SK-N-SH treated with all-trans-retinoic acid at 6 μM for 48 hours (cell line): ENCODE results near the gene CEBPB.
A peak's percentile ranks its signal among the peaks of the same experiment; 100 is the strongest.

Experiments used
- ATAC-seq: fragments of 200-7000 bp; cut with Tn5 transposase; 3 replicates; pipeline ENCODE4 v1.9.1; 2020; ENCODE audit warnings: mild to moderate bottlenecking, moderate library complexity
- ARNTL ChIP-seq: fragments of 450-650 bp; formaldehyde crosslinking; IDR thresholded peaks from 2 replicates; pipeline ENCODE4 v1.5.0; 2020; ENCODE audit warnings: low read depth, mild to moderate bottlenecking, moderate library complexity, borderline replicate concordance
- BACH2 ChIP-seq: fragments of 250-450 bp; sonication (Bioruptor Pico); IDR thresholded peaks from 2 replicates; pipeline ENCODE4 v1.9.0; 2021; ENCODE audit warnings: mild to moderate bottlenecking, borderline replicate concordance
- CSDC2 ChIP-seq: fragments of 250-450 bp; sonication (Bioruptor Pico); IDR thresholded peaks from 2 replicates; pipeline ENCODE4 v1.5.0; 2020; ENCODE audit warnings: mild to moderate bottlenecking, moderate library complexity
- ESRRG ChIP-seq: fragments of 250-450 bp; sonication (Bioruptor Pico); IDR thresholded peaks from 2 replicates; pipeline ENCODE4 v1.6.1; 2021; ENCODE audit warnings: mild to moderate bottlenecking
- GLIS3 ChIP-seq: fragments of 250-450 bp; sonication (Bioruptor Pico); IDR thresholded peaks from 2 replicates; pipeline ENCODE4 v1.5.0; 2020; ENCODE audit warnings: mild to moderate bottlenecking, moderate library complexity
- OSR1 ChIP-seq: fragments of 250-450 bp; sonication (Bioruptor Pico); IDR thresholded peaks from 2 replicates; pipeline ENCODE4 v1.8.0; 2022; ENCODE audit warnings: moderate library complexity, mild to moderate bottlenecking, inconsistent platforms
- PPARA ChIP-seq: fragments of 250-450 bp; sonication (Bioruptor Pico); IDR thresholded peaks from 2 replicates; pipeline ENCODE4 v1.5.0; 2020; ENCODE audit warnings: mild to moderate bottlenecking, borderline replicate concordance
- SNAI2 ChIP-seq: fragments of 250-450 bp; sonication (Bioruptor Pico); IDR thresholded peaks from 2 replicates; pipeline ENCODE4 v1.5.0; 2020; ENCODE audit warnings: mild to moderate bottlenecking, moderate library complexity
- TCF4 ChIP-seq: fragments of 250-450 bp; sonication (Bioruptor Pico); IDR thresholded peaks from 2 replicates; pipeline ENCODE4 v1.8.0; 2021; ENCODE audit warnings: mild to moderate bottlenecking, moderate library complexity, borderline replicate concordance
- ZC3H10 ChIP-seq: fragments of 250-450 bp; sonication (Bioruptor Pico); IDR thresholded peaks from 2 replicates; pipeline ENCODE4 v1.5.1; 2021; ENCODE audit warnings: mild to moderate bottlenecking, moderate library complexity
- ZFP3 ChIP-seq: fragments of 250-450 bp; sonication (Bioruptor Pico); IDR thresholded peaks from 2 replicates; pipeline ENCODE4 v1.5.0; 2020; ENCODE audit warnings: mild to moderate bottlenecking, moderate library complexity
- ZFP30 ChIP-seq: fragments of 450-650 bp; formaldehyde crosslinking; IDR thresholded peaks from 2 replicates; pipeline ENCODE4 v1.5.0; 2022; ENCODE audit warnings: mild to moderate bottlenecking, moderate library complexity
- ZNF565 ChIP-seq: fragments of 450-650 bp; formaldehyde crosslinking; conservative IDR thresholded peaks from 2 replicates; pipeline ENCODE4 v1.5.0; 2020; ENCODE audit warnings: low read depth, mild to moderate bottlenecking, moderate library complexity
- TF ChIP-seq, protein P1 (sequence below): fragments of 250-450 bp; sonication (Bioruptor Pico); IDR thresholded peaks from 2 replicates; pipeline ENCODE4 v1.8.0; 2021; ENCODE audit warnings: low read depth, mild to moderate bottlenecking, moderate library complexity, borderline replicate concordance
- TF ChIP-seq, protein P2 (sequence below): fragments of 250-450 bp; sonication (Bioruptor Pico); IDR thresholded peaks from 2 replicates; pipeline ENCODE4 v1.5.1; 2021; ENCODE audit warnings: mild to moderate bottlenecking, moderate library complexity
- TF ChIP-seq, protein P3 (sequence below): fragments of 250-450 bp; sonication (Bioruptor Pico); IDR thresholded peaks from 2 replicates; pipeline ENCODE4 v1.8.0; 2020; ENCODE audit warnings: mild to moderate bottlenecking, moderate library complexity, borderline replicate concordance
- TF ChIP-seq, protein P4 (sequence below): fragments of 250-450 bp; sonication (Bioruptor Pico); IDR thresholded peaks from 2 replicates; pipeline ENCODE4 v1.5.0; 2020; ENCODE audit warnings: mild to moderate bottlenecking, moderate library complexity

Gene CEBPB

DNA sequence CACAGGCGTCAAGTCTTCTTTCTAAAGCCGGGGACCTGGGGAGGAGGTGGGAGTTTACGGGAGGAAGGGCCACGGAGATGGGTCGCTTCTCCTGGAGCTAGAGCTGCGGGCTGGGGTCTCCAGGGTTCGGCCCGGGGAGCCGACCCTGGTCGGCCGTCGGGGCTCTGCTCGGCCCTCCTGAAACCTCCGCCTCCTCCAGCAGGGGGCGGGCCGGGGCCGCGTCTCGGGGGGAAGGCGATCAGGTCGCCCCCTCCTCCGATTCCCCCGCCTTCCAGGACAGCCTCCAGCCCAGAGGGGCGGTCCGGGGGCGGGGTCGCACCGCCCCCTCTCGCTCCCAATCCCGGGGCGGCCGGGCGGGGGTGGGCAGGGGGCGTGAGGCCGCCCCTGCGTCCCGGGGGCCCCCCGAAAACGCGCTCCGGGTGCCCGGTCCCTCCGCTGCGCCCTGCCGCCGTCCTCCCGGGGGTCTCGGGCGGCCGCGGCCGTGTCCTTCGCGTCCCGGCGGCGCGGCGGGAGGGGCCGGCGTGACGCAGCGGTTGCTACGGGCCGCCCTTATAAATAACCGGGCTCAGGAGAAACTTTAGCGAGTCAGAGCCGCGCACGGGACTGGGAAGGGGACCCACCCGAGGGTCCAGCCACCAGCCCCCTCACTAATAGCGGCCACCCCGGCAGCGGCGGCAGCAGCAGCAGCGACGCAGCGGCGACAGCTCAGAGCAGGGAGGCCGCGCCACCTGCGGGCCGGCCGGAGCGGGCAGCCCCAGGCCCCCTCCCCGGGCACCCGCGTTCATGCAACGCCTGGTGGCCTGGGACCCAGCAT is at the start of gene CEBPB:
Gene CEBPB, plus strand, starts transcription at position 580 of the 814 bp plus-strand sequence. Its CDS starts 204 bp downstream, at position 784.
- TF ChIP-seq ZNF565 (CRISPR knock-in tag) (no peak), BACH2 (no peak), ZFP3 (CRISPR knock-in tag) (no peak), GLIS3 (no peak)
- TF ChIP-seq, protein P1, sequence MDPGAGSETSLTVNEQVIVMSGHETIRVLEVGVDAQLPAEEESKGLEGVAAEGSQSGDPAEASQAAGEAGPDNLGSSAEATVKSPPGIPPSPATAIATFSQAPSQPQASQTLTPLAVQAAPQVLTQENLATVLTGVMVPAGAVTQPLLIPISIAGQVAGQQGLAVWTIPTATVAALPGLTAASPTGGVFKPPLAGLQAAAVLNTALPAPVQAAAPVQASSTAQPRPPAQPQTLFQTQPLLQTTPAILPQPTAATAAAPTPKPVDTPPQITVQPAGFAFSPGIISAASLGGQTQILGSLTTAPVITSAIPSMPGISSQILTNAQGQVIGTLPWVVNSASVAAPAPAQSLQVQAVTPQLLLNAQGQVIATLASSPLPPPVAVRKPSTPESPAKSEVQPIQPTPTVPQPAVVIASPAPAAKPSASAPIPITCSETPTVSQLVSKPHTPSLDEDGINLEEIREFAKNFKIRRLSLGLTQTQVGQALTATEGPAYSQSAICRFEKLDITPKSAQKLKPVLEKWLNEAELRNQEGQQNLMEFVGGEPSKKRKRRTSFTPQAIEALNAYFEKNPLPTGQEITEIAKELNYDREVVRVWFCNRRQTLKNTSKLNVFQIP (CRISPR knock-in tag) = no peak
- TF ChIP-seq, protein P2, sequence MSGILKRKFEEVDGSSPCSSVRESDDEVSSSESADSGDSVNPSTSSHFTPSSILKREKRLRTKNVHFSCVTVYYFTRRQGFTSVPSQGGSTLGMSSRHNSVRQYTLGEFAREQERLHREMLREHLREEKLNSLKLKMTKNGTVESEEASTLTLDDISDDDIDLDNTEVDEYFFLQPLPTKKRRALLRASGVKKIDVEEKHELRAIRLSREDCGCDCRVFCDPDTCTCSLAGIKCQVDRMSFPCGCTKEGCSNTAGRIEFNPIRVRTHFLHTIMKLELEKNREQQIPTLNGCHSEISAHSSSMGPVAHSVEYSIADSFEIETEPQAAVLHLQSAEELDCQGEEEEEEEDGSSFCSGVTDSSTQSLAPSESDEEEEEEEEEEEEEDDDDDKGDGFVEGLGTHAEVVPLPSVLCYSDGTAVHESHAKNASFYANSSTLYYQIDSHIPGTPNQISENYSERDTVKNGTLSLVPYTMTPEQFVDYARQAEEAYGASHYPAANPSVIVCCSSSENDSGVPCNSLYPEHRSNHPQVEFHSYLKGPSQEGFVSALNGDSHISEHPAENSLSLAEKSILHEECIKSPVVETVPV (CRISPR knock-in tag) = no peak
- ATAC-seq = peak; percentile 67

DNA sequence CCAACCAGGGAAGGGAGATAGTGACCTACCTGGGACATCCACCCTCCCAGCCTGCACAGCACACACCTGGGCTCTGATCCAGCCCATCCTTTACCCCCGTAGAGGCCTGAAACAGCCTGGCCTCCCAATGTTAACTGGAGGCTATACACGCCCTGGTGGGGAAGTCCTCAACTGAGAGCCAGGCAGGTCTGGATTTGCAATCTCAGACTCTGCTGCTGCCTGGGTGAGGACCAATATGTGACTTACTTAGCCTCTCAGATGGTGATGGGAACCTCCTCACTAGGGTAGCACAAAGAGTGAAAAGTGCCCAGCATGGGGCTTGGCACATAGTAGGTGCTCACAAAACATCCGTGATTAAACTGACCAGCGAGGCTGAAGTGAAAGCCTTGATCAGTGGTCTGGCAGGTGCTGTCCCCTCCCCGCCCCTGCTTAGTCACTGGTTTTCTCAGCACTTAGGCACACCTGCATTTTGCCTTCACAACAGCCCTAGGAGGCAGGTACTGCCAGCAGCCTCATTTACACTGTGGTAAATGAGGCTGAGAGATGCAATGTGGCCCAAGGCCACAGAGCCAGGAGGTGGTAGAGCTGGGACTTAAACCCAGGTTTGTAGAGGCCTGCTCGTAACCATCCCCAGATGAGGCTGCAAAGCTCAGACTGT is 49.5 kb upstream of the CEBPB start:
- TF ChIP-seq PPARA (CRISPR knock-in tag) (no peak), GLIS3 (no peak), ARNTL (CRISPR knock-in tag) (no peak), SNAI2 (CRISPR knock-in tag) (no peak), ZC3H10 (no peak), CSDC2 (CRISPR knock-in tag) (no peak), BACH2 (no peak), ZNF565 (CRISPR knock-in tag) (no peak), TCF4 (CRISPR knock-in tag) (no peak), ESRRG (CRISPR knock-in tag) (no peak), ZFP30 (CRISPR knock-in tag) (no peak), OSR1 (CRISPR knock-in tag) (no peak)
- TF ChIP-seq, protein P3, sequence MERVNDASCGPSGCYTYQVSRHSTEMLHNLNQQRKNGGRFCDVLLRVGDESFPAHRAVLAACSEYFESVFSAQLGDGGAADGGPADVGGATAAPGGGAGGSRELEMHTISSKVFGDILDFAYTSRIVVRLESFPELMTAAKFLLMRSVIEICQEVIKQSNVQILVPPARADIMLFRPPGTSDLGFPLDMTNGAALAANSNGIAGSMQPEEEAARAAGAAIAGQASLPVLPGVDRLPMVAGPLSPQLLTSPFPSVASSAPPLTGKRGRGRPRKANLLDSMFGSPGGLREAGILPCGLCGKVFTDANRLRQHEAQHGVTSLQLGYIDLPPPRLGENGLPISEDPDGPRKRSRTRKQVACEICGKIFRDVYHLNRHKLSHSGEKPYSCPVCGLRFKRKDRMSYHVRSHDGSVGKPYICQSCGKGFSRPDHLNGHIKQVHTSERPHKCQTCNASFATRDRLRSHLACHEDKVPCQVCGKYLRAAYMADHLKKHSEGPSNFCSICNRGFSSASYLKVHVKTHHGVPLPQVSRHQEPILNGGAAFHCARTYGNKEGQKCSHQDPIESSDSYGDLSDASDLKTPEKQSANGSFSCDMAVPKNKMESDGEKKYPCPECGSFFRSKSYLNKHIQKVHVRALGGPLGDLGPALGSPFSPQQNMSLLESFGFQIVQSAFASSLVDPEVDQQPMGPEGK = no peak
- TF ChIP-seq, protein P1 (CRISPR knock-in tag) = no peak
- TF ChIP-seq, protein P4, sequence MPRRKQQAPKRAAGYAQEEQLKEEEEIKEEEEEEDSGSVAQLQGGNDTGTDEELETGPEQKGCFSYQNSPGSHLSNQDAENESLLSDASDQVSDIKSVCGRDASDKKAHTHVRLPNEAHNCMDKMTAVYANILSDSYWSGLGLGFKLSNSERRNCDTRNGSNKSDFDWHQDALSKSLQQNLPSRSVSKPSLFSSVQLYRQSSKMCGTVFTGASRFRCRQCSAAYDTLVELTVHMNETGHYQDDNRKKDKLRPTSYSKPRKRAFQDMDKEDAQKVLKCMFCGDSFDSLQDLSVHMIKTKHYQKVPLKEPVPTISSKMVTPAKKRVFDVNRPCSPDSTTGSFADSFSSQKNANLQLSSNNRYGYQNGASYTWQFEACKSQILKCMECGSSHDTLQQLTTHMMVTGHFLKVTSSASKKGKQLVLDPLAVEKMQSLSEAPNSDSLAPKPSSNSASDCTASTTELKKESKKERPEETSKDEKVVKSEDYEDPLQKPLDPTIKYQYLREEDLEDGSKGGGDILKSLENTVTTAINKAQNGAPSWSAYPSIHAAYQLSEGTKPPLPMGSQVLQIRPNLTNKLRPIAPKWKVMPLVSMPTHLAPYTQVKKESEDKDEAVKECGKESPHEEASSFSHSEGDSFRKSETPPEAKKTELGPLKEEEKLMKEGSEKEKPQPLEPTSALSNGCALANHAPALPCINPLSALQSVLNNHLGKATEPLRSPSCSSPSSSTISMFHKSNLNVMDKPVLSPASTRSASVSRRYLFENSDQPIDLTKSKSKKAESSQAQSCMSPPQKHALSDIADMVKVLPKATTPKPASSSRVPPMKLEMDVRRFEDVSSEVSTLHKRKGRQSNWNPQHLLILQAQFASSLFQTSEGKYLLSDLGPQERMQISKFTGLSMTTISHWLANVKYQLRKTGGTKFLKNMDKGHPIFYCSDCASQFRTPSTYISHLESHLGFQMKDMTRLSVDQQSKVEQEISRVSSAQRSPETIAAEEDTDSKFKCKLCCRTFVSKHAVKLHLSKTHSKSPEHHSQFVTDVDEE (CRISPR knock-in tag) = no peak
- TF ChIP-seq, protein P2 (CRISPR knock-in tag) = no peak

More for the DNA sequence above, 49.5 kb upstream of the CEBPB start:
- ATAC-seq = no peak
